HepG2 (cell line): Measurements from ENCODE around the gene KDM3A. TPM values are rescaled to one million over a fixed set of nuclear protein-coding genes. Genes with fewer than 3 reads are reported as not detected.

ENCODE experiments used
- BRF2 ChIP-seq: sonication (generic); formaldehyde crosslinking; IDR thresholded peaks from 2 replicates; pipeline ENCODE4 v1.8.1; 2022; ENCODE audit warnings: mild to moderate bottlenecking, missing genetic modification reagents
- ELK4 ChIP-seq: sonication (generic); formaldehyde crosslinking; IDR thresholded peaks from 2 replicates; pipeline ENCODE4 v1.9.0; 2021; ENCODE audit warnings: missing genetic modification reagents, borderline replicate concordance
- ESRRA ChIP-seq: sonication (generic); formaldehyde crosslinking; IDR thresholded peaks from 2 replicates; pipeline ENCODE4 v1.5.1; 2020; ENCODE audit warnings: mild to moderate bottlenecking, low read depth, missing genetic modification reagents
- FOXC1 ChIP-seq: sonication (generic); formaldehyde crosslinking; IDR thresholded peaks from 2 replicates; pipeline ENCODE4 v1.8.0; 2022; ENCODE audit warnings: mild to moderate bottlenecking, missing genetic modification reagents, borderline replicate concordance
- GATAD1 ChIP-seq: IDR thresholded peaks from 2 replicates; pipeline ENCODE4 v1.6.1; 2016; ENCODE audit warnings: missing genetic modification reagents, missing compliant biosample characterization
- KDM1A ChIP-seq: IDR thresholded peaks from 2 replicates; pipeline ENCODE4 v1.6.1; 2016; ENCODE audit warnings: missing compliant biosample characterization
- MYC ChIP-seq: sonication (generic); formaldehyde crosslinking; IDR thresholded peaks from 2 replicates; pipeline ENCODE4 v1.9.0; 2021; ENCODE audit warnings: missing genetic modification reagents, borderline replicate concordance
- POLR2G ChIP-seq: fragments of 200-400 bp; formaldehyde crosslinking; IDR thresholded peaks from 2 replicates; pipeline ENCODE4 v1.6.1; 2018; ENCODE audit warnings: mild to moderate bottlenecking, low read depth, low read length, moderate library complexity
- SOX5 ChIP-seq: IDR thresholded peaks from 2 replicates; pipeline ENCODE4 v1.6.1; 2016; ENCODE audit warnings: borderline replicate concordance
- SRSF9 ChIP-seq: fragments of 200-400 bp; formaldehyde crosslinking; IDR thresholded peaks from 2 replicates; pipeline ENCODE4 v1.6.1; 2018; ENCODE audit warnings: borderline replicate concordance, mild to moderate bottlenecking, low read depth, low read length; ENCODE audit not compliant: insufficient read depth, poor library complexity, severe bottlenecking
- ZBTB26 ChIP-seq: IDR thresholded peaks from 2 replicates; pipeline ENCODE4 v1.6.1; 2016; ENCODE audit warnings: missing compliant biosample characterization, missing genetic modification reagents, borderline replicate concordance
- ZBTB7A ChIP-seq: sonication (generic); formaldehyde crosslinking; IDR thresholded peaks from 2 replicates; pipeline ENCODE4 v1.8.0; 2022; ENCODE audit warnings: mild to moderate bottlenecking, missing genetic modification reagents
- ZMYM3 ChIP-seq: sonication (generic); formaldehyde crosslinking; IDR thresholded peaks from 2 replicates; pipeline ENCODE4 v1.5.1; 2020; ENCODE audit warnings: mild to moderate bottlenecking, missing genetic modification reagents
- ZNF414 ChIP-seq: sonication (generic); formaldehyde crosslinking; IDR thresholded peaks from 2 replicates; pipeline ENCODE4 v1.5.0; 2020; ENCODE audit warnings: missing genetic modification reagents
- ZNF484 ChIP-seq: sonication (generic); formaldehyde crosslinking; IDR thresholded peaks from 2 replicates; pipeline ENCODE4 v1.5.1; 2020; ENCODE audit warnings: mild to moderate bottlenecking, low read depth, missing genetic modification reagents, borderline replicate concordance
- ZNF503 ChIP-seq: sonication (generic); formaldehyde crosslinking; IDR thresholded peaks from 2 replicates; pipeline ENCODE4 v1.4.0; 2020; ENCODE audit warnings: missing genetic modification reagents
- ZNF704 ChIP-seq: sonication (generic); formaldehyde crosslinking; IDR thresholded peaks from 2 replicates; pipeline ENCODE4 v1.8.1; 2023; ENCODE audit warnings: mild to moderate bottlenecking, inconsistent platforms, moderate library complexity, missing genetic modification reagents, borderline replicate concordance
- ZNF713 ChIP-seq: sonication (generic); formaldehyde crosslinking; IDR thresholded peaks from 2 replicates; pipeline ENCODE4 v1.4.0; 2020; ENCODE audit warnings: mild to moderate bottlenecking, missing genetic modification reagents
- ZNF746 ChIP-seq: sonication (generic); formaldehyde crosslinking; IDR thresholded peaks from 2 replicates; pipeline ENCODE4 v1.8.0; 2022; ENCODE audit warnings: mild to moderate bottlenecking, missing genetic modification reagents
- ZNF788 ChIP-seq: sonication (generic); formaldehyde crosslinking; IDR thresholded peaks from 2 replicates; pipeline ENCODE4 v1.5.0; 2020; ENCODE audit warnings: mild to moderate bottlenecking, missing genetic modification reagents, borderline replicate concordance
- ZNF792 ChIP-seq: IDR thresholded peaks from 2 replicates; pipeline ENCODE4 v1.6.1; 2016
- ZNF883 ChIP-seq: sonication (generic); formaldehyde crosslinking; IDR thresholded peaks from 2 replicates; pipeline ENCODE4 v1.5.1; 2020; ENCODE audit warnings: mild to moderate bottlenecking, missing genetic modification reagents; ENCODE audit errors: not compliant biosample characterization
- polyA plus RNA-seq, 8 experiments: library from polyadenylated mRNA; depleted of rRNA in 3 of 8; stranded (reverse) in 7 of 8; unstranded in 1 of 8; fragments of >200 nt; fragmentation: Illumina TruSeq in 4 of 8; extraction: Trizol in 4 of 8; gene quantifications; 2 replicates each; pipeline versions ENCODE4 v1.2.1 to v1.2.3, GENCODE V29; 2011 to 2016; ENCODE audit warnings: low read depth in 4 of 8, missing spikeins in 1 of 8, mixed read lengths in 1 of 8; ENCODE audit not compliant: insufficient read depth in 1 of 8
- total RNA-seq, 5 experiments: library from RNA; depleted of rRNA; stranded (reverse); fragments of >200 nt; fragmentation: Illumina TruSeq; extraction: Trizol; gene quantifications; 2 replicates each; pipeline ENCODE4 v1.2.3, GENCODE V29; 2016; ENCODE audit warnings: low read depth in 1 of 5

The KDM3A gene
- total and polyA plus RNA-seq, 2 of the 13 experiments (the other 11 are each of a cell fraction or from before 2014, with no cell fraction given), result 21.0 to 70.2 TPM

GRCh38 chr2:86440631-86441391 lies at the start of gene KDM3A (continued):
- TF ChIP-seq ZBTB26 (peak; percentile 93), SOX5 (CRISPR knock-in tag) (peak; percentile 72), ZNF503 (CRISPR knock-in tag) (peak; percentile 96), ZBTB7A (peak; percentile 97), ZMYM3 (no peak; the same call in 1 of the 2 replicates), SRSF9 (no peak), ZNF883 (peak; percentile 99), MYC (CRISPR knock-in tag) (peak; percentile 98), ZNF713 (CRISPR knock-in tag) (peak; percentile 83; the same call in 1 of the 2 replicates), GATAD1 (CRISPR knock-in tag) (peak; percentile 77), ZNF792 (CRISPR knock-in tag) (peak; percentile 99), POLR2G (peak; percentile 96; the same call in 1 of the 2 replicates), ZNF484 (CRISPR knock-in tag) (no peak; the same call in 1 of the 2 replicates), FOXC1 (CRISPR knock-in tag) (peak; percentile 100), KDM1A (CRISPR knock-in tag) (peak; percentile 42; the same call in 1 of the 2 replicates), BRF2 (CRISPR knock-in tag) (peak; percentile 99), ZNF704 (CRISPR knock-in tag) (peak; percentile 99), ZNF788 (peak; percentile 97), ESRRA (CRISPR knock-in tag) (peak; percentile 92), ZNF414 (CRISPR knock-in tag) (peak; percentile 99), ZNF746 (CRISPR knock-in tag) (peak; percentile 99), ELK4 (CRISPR knock-in tag) (no peak; the same call in 1 of the 2 replicates)
